Testis (tissue), 3 donors: ENCODE measurements around the gene MSI2. TPM values are rescaled to one million over a fixed set of nuclear protein-coding genes. Genes with fewer than 3 reads are reported as not detected.

ENCODE experiments used
- DNase-seq: peaks from one replicate; pipeline ENCODE4 v3.0.0-alpha.2; 2019
- H3K27ac ChIP-seq, 2 donors: fragments of 200-600 bp; sonication (generic); one replicate each; pipeline ENCODE4 v1.5.1; 2019
- H3K27me3 ChIP-seq: fragments of 200-600 bp; sonication (generic); one replicate; pipeline ENCODE4 v1.5.1; 2019
- H3K36me3 ChIP-seq: fragments of 200-600 bp; sonication (generic); one replicate; pipeline ENCODE4 v1.5.1; 2017; ENCODE audit warnings: low read depth; ENCODE audit errors: missing control alignments
- H3K4me1 ChIP-seq: fragments of 200-600 bp; sonication (generic); one replicate; pipeline ENCODE4 v1.5.1; 2019
- H3K4me3 ChIP-seq, 2 donors: fragments of 200-600 bp; sonication (generic); one replicate each; pipeline ENCODE4 v1.5.1; 2017 to 2019
- H3K9me3 ChIP-seq: fragments of 200-600 bp; sonication (generic); one replicate; pipeline ENCODE4 v1.5.1; 2017
- POLR2A ChIP-seq: fragments of 450-650 bp; IDR thresholded peaks from one replicate; pipeline ENCODE4 v1.6.1; 2017; ENCODE audit warnings: antibody characterized with exemption, mild to moderate bottlenecking, moderate library complexity
- WGBS, 2 donors: methylation state at CpG; one replicate each; pipeline ENCODE4 v1.1.5; 2018; 5-methylcytosine and 5-hydroxymethylcytosine counted together
- intact Hi-C: fragments of 100-400 bp; cut with DNase I; formaldehyde crosslinking; loops from one replicate; pipeline ENCODE4 v1.15.1; 2023; ENCODE audit warnings: low total_unique reads
- polyA plus RNA-seq: library from polyadenylated mRNA; stranded (reverse); fragments of 350-450 nt; fragmentation: Illumina TruSeq; extraction: RNeasy Lipid Tissue Mini Kit (QIAGEN cat#74804); gene quantifications from one replicate; pipeline ENCODE4 v1.2.3, GENCODE V29; 2014; ENCODE audit warnings: low read depth, low replicate concordance; ENCODE audit not compliant: insufficient read depth
- total RNA-seq, 2 donors: library from RNA; depleted of rRNA; stranded (reverse); fragments of >200 nt; gene quantifications; one replicate each; pipeline ENCODE4 v1.2.3, GENCODE V29; 2016
- TF ChIP-seq, protein P1 (sequence below), 3 experiments: fragments of 450-650 bp in 2 of 3; fragments of 200-600 bp in 1 of 3; sonication (generic) in 1 of 3; IDR thresholded peaks; one replicate each; pipeline ENCODE4 v1.5.1; 2016 to 2019; ENCODE audit warnings: antibody characterized with exemption in 3 of 3, mild to moderate bottlenecking in 2 of 3, moderate library complexity in 1 of 3

The MSI2 gene
- total and polyA plus RNA-seq, 3 donors from 2014 or later = 46.5 to 106 (median 76.6) TPM

DNA sequence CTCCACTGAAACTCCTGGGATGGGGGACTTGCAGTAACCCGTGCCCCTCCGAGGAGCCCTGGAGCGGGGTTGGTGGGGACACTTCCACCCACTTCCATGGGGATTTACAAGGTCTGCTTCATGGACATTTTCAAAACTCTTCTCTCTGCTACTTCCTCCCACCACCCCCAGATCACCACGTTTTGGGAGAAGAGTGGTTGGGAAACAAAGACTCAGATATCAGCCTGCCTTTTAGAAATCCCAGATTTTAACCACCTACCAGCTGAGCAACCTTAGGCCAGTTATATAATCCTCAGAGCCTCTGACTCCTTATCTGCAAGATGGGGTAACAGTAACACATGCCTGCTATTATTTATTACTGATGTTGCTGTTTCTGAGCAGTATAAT is 304.0 kb downstream of the MSI2 start:
- intact Hi-C loops = no loop called here
- Histone ChIP-seq H3K27me3 (no peaks in the 10 kb centered on the region), H3K27ac (no peak overlapping the region)

DNA sequence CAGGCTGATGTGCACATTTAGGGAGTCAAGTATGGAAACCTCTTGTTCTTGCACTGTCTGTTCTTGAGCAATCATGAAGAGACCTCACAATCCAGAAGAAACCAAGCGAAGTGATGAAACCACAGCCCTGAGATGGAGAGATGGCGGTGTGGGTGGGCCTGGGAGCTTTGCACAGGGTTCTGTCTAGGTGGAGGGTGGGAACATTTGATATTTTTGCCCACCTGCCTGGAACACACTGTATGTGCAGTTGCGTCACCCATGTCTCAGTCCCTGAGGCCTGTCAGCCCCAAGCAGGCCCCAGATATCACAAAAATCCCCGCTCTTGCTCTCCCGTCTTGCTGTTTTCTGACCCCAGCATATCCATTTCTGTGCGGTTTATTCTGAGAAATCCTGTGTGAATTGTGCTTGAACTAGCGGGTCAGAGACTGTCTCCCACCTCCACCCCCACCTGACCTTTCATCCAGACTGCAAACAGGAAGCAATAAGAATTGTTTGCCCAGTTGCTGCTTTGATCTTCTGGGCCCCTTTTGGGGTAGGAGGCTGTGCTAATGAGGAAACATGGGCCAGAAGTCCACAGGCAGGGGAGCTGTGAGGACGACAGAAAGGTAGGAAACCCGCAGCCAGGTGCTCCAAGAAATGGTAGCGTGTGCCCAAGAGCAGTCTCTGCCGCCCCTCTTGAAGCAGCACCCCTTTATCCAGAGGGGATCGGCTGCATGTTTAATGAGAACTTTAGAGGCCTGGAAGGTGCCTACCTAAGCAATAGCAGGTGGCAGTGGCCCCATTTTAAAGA is 304.9 kb downstream of the MSI2 start:
- Histone ChIP-seq H3K4me3 (no peak overlapping the region), H3K27ac (no peak overlapping the region), H3K27me3 (no peaks in the 10 kb centered on the region), H3K4me1 (peaks cover 4% of the 10 kb centered on the region), H3K36me3 (no peaks in the 10 kb centered on the region), H3K9me3 (no peaks in the 10 kb centered on the region)
- no peak for DNase-seq
- intact Hi-C loops = no loop called here
- TF ChIP-seq, protein P1, sequence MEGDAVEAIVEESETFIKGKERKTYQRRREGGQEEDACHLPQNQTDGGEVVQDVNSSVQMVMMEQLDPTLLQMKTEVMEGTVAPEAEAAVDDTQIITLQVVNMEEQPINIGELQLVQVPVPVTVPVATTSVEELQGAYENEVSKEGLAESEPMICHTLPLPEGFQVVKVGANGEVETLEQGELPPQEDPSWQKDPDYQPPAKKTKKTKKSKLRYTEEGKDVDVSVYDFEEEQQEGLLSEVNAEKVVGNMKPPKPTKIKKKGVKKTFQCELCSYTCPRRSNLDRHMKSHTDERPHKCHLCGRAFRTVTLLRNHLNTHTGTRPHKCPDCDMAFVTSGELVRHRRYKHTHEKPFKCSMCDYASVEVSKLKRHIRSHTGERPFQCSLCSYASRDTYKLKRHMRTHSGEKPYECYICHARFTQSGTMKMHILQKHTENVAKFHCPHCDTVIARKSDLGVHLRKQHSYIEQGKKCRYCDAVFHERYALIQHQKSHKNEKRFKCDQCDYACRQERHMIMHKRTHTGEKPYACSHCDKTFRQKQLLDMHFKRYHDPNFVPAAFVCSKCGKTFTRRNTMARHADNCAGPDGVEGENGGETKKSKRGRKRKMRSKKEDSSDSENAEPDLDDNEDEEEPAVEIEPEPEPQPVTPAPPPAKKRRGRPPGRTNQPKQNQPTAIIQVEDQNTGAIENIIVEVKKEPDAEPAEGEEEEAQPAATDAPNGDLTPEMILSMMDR (IDR thresholded peaks at IDR 0.05) = no peak
- no peak for TF ChIP-seq POLR2A
- WGBS, 2 donors = 87 to 92% methylated on average over 12 of the region's 12 CpGs

More for the DNA sequence above, 304.0 kb downstream of the MSI2 start:
- TF ChIP-seq, protein P1 (IDR thresholded peaks at IDR 0.05) = no peak
- no peak for TF ChIP-seq POLR2A
- Histone ChIP-seq H3K4me1 (peaks cover 4% of the 10 kb centered on the region), H3K9me3 (no peaks in the 10 kb centered on the region), H3K36me3 (no peaks in the 10 kb centered on the region), H3K4me3 (no peak overlapping the region)
- no peak for DNase-seq
- 77% methylated on average over 4 of the region's 4 CpGs for WGBS, 2 donors

DNA sequence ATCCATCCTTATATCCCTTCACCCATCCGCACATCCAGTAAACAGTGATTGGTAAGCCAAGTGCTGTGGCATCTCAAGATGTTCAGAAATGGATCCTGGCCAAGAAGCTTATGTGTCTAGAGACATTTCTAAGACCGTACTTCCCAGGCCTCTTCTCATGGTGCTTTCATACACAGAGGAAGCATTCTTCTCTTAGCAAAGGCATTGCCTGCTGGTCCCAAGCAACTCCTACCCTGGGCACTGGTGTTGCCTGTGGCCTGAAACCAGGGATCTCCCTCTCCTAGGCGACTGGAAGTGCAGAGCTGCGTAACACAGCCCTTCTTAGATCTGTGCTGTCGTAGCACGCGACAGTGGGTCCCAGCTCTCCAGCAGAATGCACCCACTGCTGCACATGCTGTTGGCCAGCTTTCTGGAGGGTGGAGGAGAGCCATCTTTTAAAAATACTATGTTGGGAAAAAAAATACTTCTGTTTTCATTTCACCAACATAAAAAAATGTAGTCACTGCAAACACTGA is 305.9 kb downstream of the MSI2 start:
- intact Hi-C loops = no loop called here
- TF ChIP-seq POLR2A = no peak
- TF ChIP-seq, protein P1 (IDR thresholded peaks at IDR 0.05) = no peak
- Histone ChIP-seq H3K36me3 (no peaks in the 10 kb centered on the region), H3K4me3 (no peak overlapping the region), H3K27ac (no peak overlapping the region), H3K9me3 (no peaks in the 10 kb centered on the region), H3K27me3 (no peaks in the 10 kb centered on the region), H3K4me1 (peaks cover 4% of the 10 kb centered on the region)
- 86 to 92% methylated on average over 7 of the region's 7 CpGs for WGBS, 2 donors
- DNase-seq = no peak

DNA sequence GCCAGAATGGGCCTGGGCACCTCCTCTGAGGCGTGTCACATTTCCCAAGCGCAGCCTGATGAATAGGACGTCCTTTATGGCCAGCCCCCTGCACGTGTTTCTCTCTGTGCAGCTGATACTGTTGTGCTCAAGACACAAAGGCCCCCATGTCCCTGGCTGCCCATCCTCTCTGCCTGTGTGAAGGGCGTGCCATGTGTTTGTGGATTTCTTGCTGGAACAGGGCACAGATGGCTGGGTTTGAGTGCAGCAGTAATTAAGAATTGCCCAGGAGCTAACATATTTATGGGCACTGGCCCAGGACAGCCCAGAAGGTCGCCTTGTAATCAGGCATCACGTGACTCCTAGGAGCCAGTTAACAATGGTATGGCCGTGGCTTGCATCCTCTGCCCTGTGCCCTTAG is 307.6 kb downstream of the MSI2 start:
- no peaks in the 10 kb centered on the region for H3K9me3 ChIP-seq
- no peak overlapping the region for H3K4me3 ChIP-seq
- H3K27ac ChIP-seq = no peak overlapping the region
- WGBS, 2 donors = 77 to 90% methylated on average over 8 of the region's 8 CpGs
- no peak for DNase-seq
- no peaks in the 10 kb centered on the region for H3K36me3 ChIP-seq
- intact Hi-C loops = no loop called here
- H3K4me1 ChIP-seq = peaks cover 4% of the 10 kb centered on the region
- H3K27me3 ChIP-seq = no peaks in the 10 kb centered on the region
- TF ChIP-seq, protein P1 (IDR thresholded peaks at IDR 0.05) = no peak
- no peak for TF ChIP-seq POLR2A

DNA sequence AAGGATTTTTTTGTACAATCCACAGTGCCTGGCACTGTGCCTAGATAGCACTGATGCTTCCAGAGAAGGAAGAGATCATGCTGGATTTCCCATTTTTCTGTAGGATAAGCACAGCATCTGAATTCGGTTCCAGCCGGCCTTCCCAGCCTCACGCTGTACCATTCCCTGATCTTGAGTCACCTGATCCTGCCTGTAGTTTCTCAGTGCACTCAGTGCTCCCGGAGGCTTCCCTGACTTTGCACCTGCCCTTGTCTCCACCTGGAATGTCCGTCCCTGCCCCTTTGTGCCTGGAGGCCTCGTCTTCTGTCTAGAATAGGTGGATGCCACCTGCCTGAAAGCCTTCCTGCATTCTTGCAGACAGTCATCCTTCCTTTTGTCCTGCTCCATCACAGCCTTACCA is 308.9 kb downstream of the MSI2 start:
- 91 to 95% methylated on average over 6 of the region's 6 CpGs for WGBS, 2 donors
- TF ChIP-seq, protein P1 (IDR thresholded peaks at IDR 0.05) = no peak
- TF ChIP-seq POLR2A = no peak
- intact Hi-C loops = no loop called here
- Histone ChIP-seq H3K4me1 (no peaks in the 10 kb centered on the region), H3K4me3 (no peak overlapping the region), H3K36me3 (no peaks in the 10 kb centered on the region), H3K9me3 (no peaks in the 10 kb centered on the region), H3K27me3 (no peaks in the 10 kb centered on the region), H3K27ac (no peak overlapping the region)
- no peak for DNase-seq
